GM19452 (cell line): ENCODE measurements around the gene KIRREL2.
"Not testable (repeated sequence)": the region's sequence is repeated elsewhere in the genome, so short reads cannot be mapped to it uniquely, and the experiment has no call there.

ENCODE experiments used
- ATAC-seq: cut with Tn5 transposase; IDR thresholded peaks from one replicate; pipeline ENCODE4 v1.9.1; 2021; ENCODE audit not compliant: unreplicated experiment

Gene KIRREL2

DNA sequence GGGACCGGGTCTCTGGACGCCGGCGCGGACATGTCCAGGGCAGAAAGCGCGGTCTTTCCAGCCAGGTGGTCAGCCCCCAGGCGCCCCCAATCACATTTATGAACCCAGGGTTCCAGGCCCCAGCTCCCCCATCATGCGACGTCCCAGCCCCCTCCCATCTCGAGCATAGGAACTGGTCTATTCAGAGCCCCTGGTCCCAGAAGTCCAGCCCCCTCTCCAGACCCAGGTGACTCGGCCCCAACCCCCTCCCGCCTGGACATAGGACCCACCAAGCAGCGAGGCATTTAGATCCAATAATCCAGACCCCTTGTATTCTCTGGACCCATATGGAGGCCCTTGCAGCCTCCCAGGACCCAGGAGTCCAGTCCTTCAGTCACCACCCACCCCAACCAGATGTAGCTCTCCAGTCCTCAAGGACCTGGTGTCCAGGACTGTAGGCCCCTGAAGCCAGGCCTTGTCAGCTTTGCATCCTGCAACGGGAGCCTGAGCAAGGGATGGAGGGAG lies 12.2 kb downstream of the KIRREL2 start:
- no peak for ATAC-seq

DNA sequence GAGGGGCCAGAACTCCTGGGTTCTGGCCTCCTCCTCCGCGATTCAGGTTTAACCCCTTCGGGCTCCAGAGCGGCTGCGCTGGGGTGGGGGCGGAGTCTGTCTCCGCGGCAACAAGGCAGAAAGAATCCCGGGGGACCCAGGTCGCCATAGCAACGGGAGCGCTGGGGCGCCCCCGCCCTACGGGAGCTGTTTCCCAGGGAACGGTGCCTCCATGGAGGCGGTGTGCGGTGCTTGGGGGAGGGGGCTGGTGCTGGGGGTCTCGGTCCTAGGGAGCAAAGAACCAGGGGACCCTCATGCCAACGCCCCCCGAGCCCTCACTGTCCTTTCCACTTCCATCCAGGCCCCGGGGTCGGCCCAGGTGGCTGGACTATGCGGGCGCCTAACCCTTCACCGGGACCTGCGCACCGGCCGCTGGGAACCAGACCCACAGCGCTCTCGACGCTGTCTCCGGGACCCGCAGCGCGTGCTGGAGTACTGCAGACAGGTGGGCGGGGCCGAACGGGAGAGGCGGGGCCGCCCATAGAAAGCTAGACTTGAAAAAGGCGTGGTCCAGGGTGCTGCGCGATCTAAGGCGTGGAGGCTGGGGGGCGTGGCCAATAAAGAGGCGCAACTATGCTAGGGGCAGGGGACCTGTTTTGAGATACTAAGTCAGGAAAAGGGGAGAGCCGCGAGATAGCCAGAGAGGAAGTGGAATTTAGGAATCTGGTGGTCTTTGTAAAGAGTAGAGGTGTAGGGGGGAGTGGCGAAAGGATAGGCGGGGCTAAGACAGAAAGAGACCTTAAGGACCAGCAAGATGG lies 12.8 kb downstream of the KIRREL2 start:
- no peak for ATAC-seq

DNA sequence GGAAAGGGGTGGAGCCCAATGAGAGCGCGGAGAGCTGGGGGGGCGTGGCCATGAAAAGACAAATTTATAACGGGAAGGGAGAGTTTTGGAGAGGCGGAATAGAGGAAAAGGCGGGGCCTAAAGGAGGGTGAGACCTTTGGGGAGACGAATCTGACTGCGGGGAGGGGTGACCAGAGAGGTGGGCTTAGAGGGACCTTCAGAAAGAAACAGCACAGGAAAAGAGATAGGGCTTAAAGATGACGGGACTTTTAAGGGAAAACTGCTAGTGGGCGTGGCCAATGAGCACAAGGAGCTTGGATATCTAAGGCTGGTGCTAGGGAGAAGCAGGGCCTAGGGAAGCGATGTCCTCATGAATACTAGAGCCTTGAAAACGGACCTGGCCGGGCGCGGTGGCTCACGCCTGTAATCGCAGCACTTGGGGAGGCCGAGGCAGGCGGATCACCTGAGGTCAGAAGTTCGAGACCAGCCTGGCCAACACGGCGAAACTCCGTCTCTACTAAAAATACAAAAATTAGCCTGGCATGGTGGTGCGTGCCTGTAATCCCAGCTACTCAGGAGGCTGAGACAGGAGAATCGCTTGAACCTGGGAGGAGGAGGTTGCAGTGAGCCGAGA lies 13.5 kb downstream of the KIRREL2 start:
- not testable (repeated sequence) for ATAC-seq

DNA sequence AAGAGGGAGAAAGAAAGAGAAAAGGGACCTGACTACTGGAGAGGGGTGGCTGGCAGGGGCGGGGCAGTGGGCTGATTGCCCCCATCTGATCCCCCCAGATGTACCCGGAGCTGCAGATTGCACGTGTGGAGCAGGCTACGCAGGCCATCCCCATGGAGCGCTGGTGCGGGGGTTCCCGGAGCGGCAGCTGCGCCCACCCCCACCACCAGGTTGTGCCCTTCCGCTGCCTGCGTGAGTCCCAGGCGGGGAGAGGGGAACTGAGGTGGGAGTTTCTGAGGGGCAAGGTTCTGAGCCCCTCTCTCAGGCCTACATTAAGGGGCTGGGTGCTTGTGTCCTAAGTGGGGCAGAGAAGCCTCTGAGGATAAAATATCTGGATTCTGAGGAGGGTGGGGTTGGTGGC lies 14.1 kb downstream of the KIRREL2 start:
- ATAC-seq = no peak

DNA sequence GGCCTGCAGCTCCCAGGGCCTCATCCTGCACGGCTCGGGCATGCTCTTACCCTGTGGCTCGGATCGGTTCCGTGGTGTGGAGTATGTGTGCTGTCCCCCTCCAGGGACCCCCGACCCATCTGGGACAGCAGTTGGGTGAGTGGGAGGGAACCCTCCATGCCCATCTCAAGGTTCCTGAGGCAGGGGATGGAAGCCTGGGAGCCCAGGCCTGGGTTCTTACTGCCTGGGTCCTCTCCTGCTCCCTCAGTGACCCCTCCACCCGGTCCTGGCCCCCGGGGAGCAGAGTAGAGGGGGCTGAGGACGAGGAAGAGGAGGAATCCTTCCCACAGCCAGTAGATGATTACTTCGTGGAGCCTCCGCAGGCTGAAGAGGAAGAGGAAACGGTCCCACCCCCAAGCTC lies 14.9 kb downstream of the KIRREL2 start:
- ATAC-seq = no peak

DNA sequence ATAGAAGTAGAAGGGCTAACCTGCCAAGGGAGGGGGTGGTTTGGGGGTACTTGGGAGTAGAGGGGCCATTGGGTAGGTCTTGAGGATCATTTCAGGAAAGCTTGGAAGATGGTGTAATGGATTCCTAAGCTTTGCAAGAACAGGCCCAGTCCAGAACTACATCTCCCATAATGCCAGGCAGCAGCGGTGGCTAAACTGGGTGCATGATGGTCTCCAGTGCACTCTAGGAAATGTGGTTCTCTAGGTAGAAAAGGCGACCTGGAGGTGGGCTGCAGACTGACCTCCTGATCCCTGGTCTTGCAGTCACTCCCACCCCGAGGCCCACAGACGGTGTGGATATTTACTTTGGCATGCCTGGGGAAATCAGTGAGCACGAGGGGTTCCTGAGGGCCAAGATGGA lies 15.5 kb downstream of the KIRREL2 start:
- no peak for ATAC-seq

DNA sequence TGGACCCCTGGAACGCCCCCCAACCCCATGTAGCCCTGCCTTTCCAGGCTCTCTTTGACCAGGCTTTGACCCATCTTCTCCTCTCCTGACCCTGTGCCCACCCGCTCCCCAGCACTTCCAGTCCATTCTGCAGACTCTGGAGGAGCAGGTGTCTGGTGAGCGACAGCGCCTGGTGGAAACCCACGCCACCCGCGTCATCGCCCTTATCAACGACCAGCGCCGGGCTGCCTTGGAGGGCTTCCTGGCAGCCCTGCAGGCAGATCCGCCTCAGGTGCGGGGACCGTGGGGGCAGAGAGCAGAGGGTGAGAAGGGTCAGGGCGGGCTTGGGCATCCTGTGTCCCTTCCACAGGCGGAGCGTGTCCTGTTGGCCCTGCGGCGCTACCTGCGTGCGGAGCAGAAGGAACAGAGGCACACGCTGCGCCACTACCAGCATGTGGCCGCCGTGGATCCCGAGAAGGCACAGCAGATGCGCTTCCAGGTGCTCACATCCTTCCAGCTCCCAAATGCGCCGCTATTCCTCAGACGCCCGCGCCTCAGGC lies 17.8 kb downstream of the KIRREL2 start:
- no peak for ATAC-seq

DNA sequence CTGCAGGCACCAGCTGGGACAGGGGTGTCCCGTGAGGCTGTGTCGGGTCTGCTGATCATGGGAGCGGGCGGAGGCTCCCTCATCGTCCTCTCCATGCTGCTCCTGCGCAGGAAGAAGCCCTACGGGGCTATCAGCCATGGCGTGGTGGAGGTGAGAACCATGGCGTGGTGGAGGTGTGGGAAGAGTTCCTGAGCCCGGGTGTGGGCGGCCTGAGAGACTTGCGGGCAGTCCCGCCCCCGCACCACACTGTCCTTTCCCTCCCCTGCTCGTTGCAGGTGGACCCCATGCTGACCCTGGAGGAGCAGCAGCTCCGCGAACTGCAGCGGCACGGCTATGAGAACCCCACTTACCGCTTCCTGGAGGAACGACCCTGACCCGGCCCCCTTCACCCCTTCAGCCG lies 22.4 kb downstream of the KIRREL2 start:
- no peak for ATAC-seq

DNA sequence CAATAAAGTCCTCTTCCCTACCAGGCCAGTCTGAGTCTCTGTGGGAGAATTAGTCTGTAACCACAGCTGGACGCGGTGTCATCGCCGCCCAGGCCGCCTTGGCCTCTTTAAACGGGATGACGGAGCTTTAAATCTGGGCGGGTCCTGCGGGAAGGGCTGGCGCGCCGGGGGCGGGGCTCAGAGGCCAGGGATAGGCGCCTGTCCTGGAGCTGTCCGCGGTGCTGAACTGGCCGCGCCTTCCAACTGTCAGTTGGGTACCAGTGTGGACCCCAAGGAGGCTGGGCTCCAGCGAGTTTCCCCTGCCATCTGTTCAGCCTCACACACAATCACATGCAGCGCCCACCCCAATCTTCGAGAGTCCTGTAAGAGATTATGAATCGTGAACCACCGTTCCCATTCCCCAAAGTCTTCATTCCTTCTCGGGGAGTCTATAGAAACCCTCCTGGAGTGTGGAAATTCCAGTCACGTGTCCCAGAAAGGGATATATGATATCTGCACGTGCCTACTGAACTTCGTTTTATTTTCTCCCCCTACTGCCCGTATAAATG lies 23.1 kb downstream of the KIRREL2 start:
- ATAC-seq = no peak

DNA sequence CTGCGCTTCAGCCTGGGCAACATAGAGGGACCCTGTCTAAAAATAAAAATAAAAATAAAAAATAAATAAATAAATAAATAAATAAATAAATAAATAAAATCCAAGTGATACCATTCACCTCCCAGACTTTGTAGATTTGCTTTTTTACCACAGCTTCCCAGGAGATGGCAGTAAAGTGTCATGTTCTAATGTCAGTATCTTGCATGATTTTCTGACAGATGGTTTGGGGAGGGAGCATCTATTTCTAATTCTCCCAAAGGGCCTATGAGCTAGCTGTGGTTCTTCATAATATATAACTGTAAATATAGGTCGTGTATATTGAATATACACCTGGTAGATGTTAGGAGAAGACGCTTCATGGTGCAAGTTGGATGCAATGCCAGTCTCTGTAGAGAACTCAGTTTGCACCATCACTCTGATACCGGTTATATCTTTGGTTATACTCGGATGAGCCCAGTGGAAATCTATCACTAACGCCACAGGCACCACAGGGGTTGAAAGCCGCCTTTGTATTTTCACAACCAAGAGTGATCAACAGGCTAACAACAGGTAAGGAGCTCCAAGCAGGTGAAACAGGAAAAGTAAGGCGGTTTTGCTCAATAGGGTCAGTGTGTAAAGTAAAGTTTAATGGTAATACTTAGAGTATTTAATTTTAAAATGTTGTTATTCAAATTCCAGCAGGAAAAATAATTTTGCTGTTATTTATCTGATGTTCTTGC lies 25.6 kb downstream of the KIRREL2 start:
- ATAC-seq = no peak

DNA sequence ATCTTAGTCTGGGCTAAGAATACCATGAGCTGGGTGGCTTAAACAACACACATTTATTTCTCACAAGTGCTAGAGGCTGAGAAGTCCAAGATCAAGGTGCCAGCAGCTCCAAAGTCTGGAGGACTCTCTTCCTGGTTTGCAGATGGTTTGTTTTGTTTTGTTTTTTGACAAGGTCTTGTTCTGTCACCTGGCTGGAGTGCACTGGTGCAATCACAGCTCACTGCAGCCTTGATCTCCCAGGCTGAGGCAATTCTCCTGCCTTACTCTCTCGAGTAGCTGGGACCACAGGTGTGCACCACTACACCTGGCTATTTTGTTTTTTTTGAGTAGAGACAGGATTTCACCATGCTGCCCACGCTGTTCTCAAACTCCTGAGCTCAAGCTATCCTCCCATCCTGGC lies 27.2 kb downstream of the KIRREL2 start:
- no peak for ATAC-seq

DNA sequence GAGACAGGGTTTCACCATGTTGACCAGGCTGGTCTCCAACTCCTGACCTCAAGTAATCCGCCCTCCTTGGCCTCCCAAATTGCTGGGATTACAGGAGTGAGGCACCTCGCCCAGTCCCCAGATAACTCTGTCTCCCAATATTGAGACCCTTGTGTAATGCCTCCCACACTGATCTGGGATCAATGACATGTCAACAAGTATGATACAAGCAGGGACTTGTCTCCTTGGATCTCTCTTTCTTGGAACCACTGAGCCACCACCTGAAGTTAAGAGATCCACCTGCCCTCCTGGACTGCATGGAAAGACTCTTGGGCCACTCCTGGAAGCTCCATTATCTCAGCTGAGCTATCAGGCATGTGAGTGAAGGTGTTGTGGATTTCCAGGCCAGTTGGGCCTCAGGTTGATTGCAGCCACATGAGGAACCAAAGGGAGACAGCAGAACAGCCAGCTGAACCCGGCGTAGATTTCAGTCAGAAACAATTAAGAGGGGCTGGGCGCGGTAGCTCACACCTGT lies 28.6 kb downstream of the KIRREL2 start:
- ATAC-seq = no peak

DNA sequence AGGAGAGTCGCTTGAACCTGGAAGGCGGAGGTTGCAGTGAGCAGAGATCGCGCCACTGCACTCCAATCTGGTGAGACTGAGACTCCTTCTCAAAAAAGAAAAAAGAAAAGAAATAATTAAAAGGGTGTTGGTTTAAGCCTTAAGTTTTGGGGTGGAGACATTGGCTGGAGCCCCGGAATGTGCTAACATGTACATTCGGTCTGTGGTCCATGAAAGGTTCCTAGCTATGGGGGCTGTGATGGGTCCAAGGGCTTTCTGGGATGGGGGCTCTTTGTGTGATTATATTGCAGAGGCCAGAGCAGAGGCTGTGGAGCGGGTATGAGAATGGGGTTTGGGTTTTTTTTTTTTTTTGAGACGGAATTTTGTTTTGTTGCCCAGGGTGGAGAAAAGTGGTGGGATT lies 29.2 kb downstream of the KIRREL2 start:
- no peak for ATAC-seq

DNA sequence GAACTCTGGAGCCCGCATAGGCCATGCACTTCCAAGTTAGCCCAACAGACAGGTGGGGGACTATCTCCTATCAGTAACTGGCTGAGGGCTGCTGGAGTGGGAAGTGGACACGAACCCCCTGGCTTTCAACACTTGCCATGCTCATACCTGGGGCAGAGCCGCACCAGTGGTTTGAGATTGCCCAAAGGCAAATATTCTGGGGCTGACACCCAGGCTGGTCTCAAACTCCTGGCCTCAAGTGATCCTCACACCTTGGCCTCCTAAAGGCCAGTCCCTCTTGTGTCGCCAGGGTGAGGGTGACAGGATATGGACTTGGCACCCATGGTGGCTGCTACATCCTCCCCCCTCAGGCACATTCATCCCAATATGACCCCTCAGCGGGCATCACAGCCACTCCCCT lies 30.5 kb downstream of the KIRREL2 start:
- no peak for ATAC-seq

DNA sequence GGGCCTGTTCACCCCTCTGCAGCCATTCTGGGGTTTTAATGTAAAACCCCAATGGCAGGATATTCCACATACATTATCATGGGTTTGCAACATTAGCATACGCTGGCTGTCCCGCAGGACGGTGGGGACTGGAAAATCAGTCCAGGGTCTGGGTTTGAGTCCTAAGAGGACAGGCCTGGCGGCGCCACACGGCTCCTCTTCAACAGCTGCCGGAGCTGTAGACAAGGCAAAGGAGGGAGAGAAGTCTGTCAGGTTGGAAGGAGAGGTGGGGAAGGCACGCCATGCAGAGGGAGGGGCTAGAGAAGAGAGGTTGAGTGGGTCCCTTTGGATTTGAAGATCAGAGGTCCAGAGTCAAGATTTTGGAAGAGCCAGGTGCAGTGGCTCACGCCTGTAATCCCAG lies 31.7 kb downstream of the KIRREL2 start:
- no peak for ATAC-seq

DNA sequence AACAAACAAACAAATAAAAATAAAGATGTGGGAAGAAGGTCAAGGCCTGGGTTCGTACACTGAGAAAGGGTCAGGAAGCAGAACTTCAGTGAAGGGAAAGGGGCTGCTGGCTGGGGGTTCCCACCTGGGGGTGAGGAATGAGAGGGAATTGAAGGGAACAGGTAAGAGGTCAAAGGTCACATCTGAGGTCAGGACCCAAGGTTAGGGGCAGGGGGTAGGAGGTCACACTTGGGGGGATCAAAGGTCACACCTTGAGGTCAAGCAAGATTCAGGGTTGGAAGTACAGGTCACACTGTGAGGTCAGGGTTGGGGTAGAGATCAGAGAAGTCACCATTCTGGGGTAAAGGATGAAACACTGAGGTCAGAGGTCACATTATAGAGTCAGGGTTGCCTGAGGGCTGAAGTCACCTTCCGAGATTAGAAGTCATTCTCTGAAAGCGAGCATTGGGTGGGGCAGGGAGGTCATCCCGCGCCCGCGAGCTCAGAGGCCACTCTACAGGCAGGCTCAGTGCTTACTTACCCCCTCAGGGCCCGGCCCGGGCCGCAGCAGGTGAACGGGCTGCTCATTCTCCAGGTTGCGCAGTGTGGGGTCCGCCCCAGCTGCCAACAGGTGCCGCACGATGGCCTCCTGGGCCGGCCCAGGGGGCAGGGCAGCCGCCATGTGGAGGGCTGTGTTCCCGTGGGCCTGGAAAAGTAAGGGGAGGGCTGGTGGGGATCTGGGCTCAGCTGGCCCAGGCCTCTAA lies 32.8 kb downstream of the KIRREL2 start:
- no peak for ATAC-seq

DNA sequence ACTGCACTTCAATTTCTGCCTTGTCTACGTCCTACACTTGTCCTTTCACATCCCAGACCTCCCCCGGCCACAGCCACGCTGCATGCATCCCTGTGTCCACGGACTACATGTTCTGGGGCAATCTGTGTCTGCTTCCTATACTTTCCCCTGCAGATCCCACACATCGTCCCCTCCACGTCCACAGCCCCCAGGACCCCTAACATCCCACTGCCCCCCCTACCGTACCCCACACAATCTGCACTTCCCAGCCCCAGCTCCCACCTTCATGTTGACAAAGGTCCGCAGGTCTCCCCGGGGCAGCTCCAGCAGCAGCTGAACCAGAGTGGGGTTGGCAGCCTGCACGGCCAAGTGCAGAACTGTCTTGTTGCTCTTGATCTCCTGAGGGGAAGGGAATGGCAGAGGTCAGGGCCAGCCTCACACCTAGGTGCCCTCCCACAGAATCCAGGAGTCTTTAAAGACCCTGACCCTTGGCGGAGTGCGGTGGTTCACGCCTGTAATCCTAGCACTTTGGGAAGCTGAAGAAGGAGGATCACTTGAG lies 33.5 kb downstream of the KIRREL2 start:
- no peak for ATAC-seq

DNA sequence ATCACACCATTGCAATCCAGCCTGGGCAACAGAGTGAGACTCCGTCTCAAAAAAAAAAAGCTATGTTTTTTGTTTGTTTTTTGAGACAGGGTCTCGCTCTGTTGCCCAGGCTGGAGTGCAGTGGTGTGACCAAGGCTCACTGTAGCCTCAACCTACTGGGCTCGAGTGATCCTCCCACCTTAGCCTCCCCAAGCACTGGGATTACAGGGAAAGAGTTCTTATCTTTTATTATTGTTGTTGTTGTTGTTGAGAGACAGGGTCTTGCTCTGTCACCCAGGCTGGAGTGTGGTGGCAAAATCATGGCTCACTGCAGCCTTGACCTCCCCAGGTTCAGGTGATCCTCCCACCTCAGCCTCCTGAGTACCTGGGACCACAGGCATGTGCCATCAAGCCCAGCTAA lies 35.1 kb downstream of the KIRREL2 start:
- ATAC-seq = not testable (repeated sequence)

DNA sequence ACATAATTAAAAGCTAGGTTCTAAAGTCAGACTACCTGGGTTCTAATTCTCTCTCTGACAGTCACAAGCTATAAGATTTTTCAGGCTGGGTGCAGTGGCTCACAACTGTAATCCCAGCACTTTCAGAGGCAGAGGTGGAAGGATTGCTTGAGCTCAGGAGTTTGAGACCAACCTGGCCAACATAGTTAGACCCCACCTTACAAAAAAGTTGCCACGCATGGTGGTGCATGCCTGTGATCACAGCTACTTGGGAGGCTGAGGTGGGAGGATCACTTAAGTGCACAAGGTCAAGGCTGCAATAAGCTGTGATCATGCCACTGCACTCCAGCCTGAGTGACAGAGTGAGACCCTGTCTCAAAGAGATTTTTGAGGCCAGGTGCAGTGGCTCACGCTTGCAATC lies 37.6 kb downstream of the KIRREL2 start:
- no peak for ATAC-seq
